DOHH2 (cell line): ENCODE data around the gene ST3GAL3.

Source experiments
- H3F3A ChIP-seq: fragments of 200-600 bp; sonication (generic), shearing (Covaris generic); 2 replicates; pipeline ENCODE4 v1.6.0; 2016; ENCODE audit warnings: antibody characterized with exemption, mild to moderate bottlenecking; ENCODE audit not compliant: control insufficient read depth, insufficient read depth
- H3K27ac ChIP-seq: fragments of 200-600 bp; sonication (generic); 2 replicates; pipeline ENCODE4 v1.5.1; 2014; ENCODE audit warnings: low read depth, mild to moderate bottlenecking, low read length, moderate library complexity
- H3K27me3 ChIP-seq: fragments of 200-600 bp; sonication (generic); 2 replicates; pipeline ENCODE4 v1.6.1; 2014; ENCODE audit warnings: mild to moderate bottlenecking, low read length, mixed read lengths; ENCODE audit not compliant: control insufficient read depth
- H3K36me3 ChIP-seq: fragments of 200-600 bp; sonication (generic); 2 replicates; pipeline ENCODE4 v1.6.1; 2014; ENCODE audit warnings: mild to moderate bottlenecking, low read length, moderate library complexity, mixed read lengths; ENCODE audit not compliant: control insufficient read depth
- H3K4me1 ChIP-seq: fragments of 200-600 bp; sonication (generic); 2 replicates; pipeline ENCODE4 v1.6.1; 2014; ENCODE audit warnings: mild to moderate bottlenecking, low read length, mixed read lengths; ENCODE audit not compliant: control insufficient read depth
- H3K4me2 ChIP-seq: fragments of 200-600 bp; sonication (generic); 2 replicates; pipeline ENCODE4 v1.6.0; 2014; ENCODE audit warnings: mild to moderate bottlenecking, low read length, moderate library complexity
- H3K4me3 ChIP-seq: fragments of 200-600 bp; sonication (generic); 2 replicates; pipeline ENCODE4 v1.5.1; 2014; ENCODE audit warnings: mild to moderate bottlenecking, low read length, mixed read lengths
- H3K79me2 ChIP-seq: fragments of 200-600 bp; sonication (generic); 2 replicates; pipeline ENCODE4 v1.6.1; 2014; ENCODE audit warnings: mild to moderate bottlenecking, low read length, mixed read lengths; ENCODE audit not compliant: control insufficient read depth
- H3K9me2 ChIP-seq: fragments of 200-600 bp; sonication (generic); replicated peaks from 2 replicates; pipeline ENCODE4 v1.6.1; 2014; ENCODE audit warnings: mild to moderate bottlenecking, low read length, mixed read lengths; ENCODE audit not compliant: control insufficient read depth
- H3K9me3 ChIP-seq: fragments of 200-600 bp; sonication (generic); 2 replicates; pipeline ENCODE4 v1.6.1; 2014; ENCODE audit warnings: antibody characterized with exemption, low read length, mixed read lengths; ENCODE audit not compliant: control insufficient read depth, insufficient read depth
- H4K20me1 ChIP-seq: fragments of 200-600 bp; sonication (generic); 2 replicates; pipeline ENCODE4 v1.6.0; 2014; ENCODE audit warnings: low read depth, mild to moderate bottlenecking, antibody characterized with exemption, low read length, moderate library complexity; ENCODE audit not compliant: control insufficient read depth, insufficient read depth
- EZH2phosphoT487 ChIP-seq: fragments of 200-600 bp; sonication (generic); IDR thresholded peaks from 2 replicates; pipeline ENCODE4 v1.6.1; 2017; ENCODE audit warnings: borderline replicate concordance, mild to moderate bottlenecking, antibody characterized with exemption, low read length, moderate library complexity, mixed read lengths
- TF ChIP-seq, protein P1 (sequence below): fragments of 200-600 bp; sonication (generic); IDR thresholded peaks from one replicate; pipeline ENCODE4 v1.5.1; 2014; ENCODE audit warnings: antibody characterized with exemption, mild to moderate bottlenecking, low read depth, low read length; ENCODE audit not compliant: poor library complexity, severe bottlenecking

Gene ST3GAL3

DNA sequence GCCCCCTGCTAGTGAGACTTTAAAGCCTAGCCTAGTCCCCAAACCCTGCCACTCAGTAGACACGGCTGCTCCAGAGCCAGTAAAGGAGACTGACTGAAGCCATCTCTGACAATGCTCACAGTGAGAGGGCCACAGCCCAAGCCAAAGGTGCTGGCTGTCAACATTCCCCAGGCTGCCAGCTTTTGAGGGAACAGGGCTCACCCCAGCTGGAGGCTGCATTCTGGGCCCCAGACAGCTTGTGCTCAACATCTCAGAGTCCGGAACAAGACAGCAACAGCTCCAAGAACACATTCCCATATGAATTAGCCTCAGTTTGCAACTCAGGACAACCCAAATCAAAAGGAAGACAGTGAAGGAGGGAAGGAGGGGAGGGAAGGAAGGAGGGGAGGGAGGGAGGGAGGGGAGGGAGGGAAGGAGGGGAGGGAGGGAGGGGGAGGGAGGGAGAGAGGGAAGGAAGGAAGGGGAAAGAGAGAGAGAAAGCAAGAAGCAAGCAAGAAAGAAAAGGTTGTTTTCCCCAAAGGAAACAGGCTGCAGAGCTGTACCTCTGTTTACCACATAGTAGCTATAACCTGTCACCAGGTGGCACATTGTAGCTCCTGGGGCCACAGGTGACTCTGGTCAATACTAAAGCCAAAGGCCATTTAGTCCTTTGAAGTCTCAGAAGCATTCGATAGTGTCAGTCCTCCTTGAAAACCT lies 231.7 kb downstream of the ST3GAL3 start:
- Histone ChIP-seq H3K4me1 (peaks cover 5% of the 10 kb centered on the region), H3K4me2 (no peak overlapping the region), H4K20me1 (no peaks in the 10 kb centered on the region), H3K27me3 (no peaks in the 10 kb centered on the region), H3K27ac (no peak overlapping the region), H3K36me3 (peaks cover 4% of the 10 kb centered on the region; the same call in 1 of the 2 replicates), H3K9me2 (no peaks in the 10 kb centered on the region), H3F3A (no peaks in the 10 kb centered on the region), H3K9me3 (no peaks in the 10 kb centered on the region), H3K4me3 (no peak overlapping the region), H3K79me2 (no peaks in the 10 kb centered on the region)
- no peak for TF ChIP-seq EZH2phosphoT487
- TF ChIP-seq, protein P1, sequence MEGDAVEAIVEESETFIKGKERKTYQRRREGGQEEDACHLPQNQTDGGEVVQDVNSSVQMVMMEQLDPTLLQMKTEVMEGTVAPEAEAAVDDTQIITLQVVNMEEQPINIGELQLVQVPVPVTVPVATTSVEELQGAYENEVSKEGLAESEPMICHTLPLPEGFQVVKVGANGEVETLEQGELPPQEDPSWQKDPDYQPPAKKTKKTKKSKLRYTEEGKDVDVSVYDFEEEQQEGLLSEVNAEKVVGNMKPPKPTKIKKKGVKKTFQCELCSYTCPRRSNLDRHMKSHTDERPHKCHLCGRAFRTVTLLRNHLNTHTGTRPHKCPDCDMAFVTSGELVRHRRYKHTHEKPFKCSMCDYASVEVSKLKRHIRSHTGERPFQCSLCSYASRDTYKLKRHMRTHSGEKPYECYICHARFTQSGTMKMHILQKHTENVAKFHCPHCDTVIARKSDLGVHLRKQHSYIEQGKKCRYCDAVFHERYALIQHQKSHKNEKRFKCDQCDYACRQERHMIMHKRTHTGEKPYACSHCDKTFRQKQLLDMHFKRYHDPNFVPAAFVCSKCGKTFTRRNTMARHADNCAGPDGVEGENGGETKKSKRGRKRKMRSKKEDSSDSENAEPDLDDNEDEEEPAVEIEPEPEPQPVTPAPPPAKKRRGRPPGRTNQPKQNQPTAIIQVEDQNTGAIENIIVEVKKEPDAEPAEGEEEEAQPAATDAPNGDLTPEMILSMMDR: no peak

DNA sequence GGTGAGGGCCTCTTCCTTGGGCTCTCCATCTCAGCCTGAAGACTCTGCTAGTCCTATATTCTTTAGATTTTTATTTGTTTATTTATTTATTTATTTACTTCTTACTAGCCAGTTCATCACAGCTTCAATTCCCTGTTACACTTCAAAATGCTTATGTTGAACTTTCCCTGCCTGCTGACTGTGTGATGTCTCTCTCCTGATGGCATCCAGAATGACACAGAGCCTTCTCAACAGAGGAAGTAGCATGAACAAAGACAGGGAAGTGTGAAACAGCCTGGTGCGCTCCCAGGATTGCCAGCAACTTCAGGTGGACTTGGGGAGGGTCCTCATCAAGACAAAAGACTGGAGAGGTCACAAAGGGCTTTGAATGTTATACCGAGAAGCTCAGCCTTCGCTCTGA lies 235.1 kb downstream of the ST3GAL3 start:
- TF ChIP-seq, protein P1: no peak
- TF ChIP-seq EZH2phosphoT487: no peak
- Histone ChIP-seq H3K27me3 (no peaks in the 10 kb centered on the region), H3K4me3 (no peak overlapping the region), H3K9me2 (no peaks in the 10 kb centered on the region), H3K4me2 (no peak overlapping the region), H3K9me3 (no peaks in the 10 kb centered on the region), H3K27ac (no peak overlapping the region), H4K20me1 (no peaks in the 10 kb centered on the region), H3K4me1 (peaks cover 13% of the 10 kb centered on the region), H3K79me2 (peaks cover 23% of the 10 kb centered on the region), H3K36me3 (peaks cover 9% of the 10 kb centered on the region), H3F3A (no peaks in the 10 kb centered on the region)

DNA sequence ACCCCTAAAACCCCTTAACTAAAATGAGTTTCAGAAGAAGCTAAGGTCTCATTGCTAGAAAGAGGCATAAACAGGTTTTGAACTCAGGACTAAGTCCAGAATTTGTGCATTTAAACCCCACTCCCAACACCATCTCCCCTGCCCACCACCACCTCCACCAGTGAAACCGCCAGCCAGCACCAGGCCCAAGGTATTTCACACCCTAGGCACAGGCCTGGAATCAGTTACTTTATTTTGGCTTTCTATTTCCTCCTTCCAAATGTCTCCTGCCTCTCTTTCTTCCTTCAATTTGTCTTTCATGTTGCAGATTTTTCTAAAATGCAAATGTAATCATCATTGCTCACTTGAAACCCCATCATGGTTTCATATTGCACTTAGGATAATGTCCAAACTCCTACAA lies 237.5 kb downstream of the ST3GAL3 start:
- no peaks in the 10 kb centered on the region for H3K9me2 ChIP-seq
- no peak for TF ChIP-seq EZH2phosphoT487

DNA sequence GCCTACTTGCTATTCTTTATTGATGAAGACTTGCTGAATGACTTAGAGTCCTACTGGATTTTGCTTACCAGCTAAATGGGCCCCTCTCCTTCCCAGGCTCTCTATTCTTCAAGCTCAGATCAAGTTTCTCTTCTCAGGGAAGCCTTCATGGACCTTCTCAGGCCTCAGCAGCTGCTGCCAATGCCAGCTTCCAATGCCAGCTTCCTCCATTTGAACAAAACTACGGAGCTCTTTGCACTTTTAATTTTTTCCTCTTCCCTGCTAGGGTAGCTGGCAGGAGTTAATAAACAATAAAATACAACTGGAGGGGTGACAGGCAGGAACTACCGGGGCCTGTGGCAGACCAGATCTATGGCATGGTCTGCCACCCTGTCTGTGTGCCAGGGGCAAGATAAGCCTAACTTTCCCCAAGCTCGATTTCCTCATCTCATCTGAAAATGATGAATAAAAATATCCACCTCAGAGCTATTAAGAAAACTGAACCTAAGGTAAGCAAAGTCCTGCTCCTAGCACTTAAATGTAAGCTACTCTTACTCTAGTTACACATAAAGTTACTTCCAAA lies 238.4 kb downstream of the ST3GAL3 start:
- H3K9me2 ChIP-seq: no peaks in the 10 kb centered on the region
- H3K27ac ChIP-seq: no peak overlapping the region
- peaks cover 26% of the 10 kb centered on the region for H3K4me1 ChIP-seq
- H3K9me3 ChIP-seq: no peaks in the 10 kb centered on the region
- no peaks in the 10 kb centered on the region for H4K20me1 ChIP-seq
- peaks cover 41% of the 10 kb centered on the region for H3K79me2 ChIP-seq
- H3K36me3 ChIP-seq: peaks cover 23% of the 10 kb centered on the region
- peak overlapping the region; percentile 93 for H3K4me2 ChIP-seq
- no peaks in the 10 kb centered on the region for H3F3A ChIP-seq
- TF ChIP-seq EZH2phosphoT487: no peak
- TF ChIP-seq, protein P1: no peak
- no peaks in the 10 kb centered on the region for H3K27me3 ChIP-seq
- H3K4me3 ChIP-seq: peak overlapping the region; percentile 94

More for the DNA sequence above, 237.5 kb downstream of the ST3GAL3 start:
- H3K9me3 ChIP-seq: no peaks in the 10 kb centered on the region
- no peaks in the 10 kb centered on the region for H4K20me1 ChIP-seq
- H3K36me3 ChIP-seq: peaks cover 14% of the 10 kb centered on the region
- H3K4me1 ChIP-seq: peaks cover 26% of the 10 kb centered on the region
- H3F3A ChIP-seq: no peaks in the 10 kb centered on the region
- no peaks in the 10 kb centered on the region for H3K27me3 ChIP-seq
- H3K79me2 ChIP-seq: peaks cover 40% of the 10 kb centered on the region
- H3K27ac ChIP-seq: no peak overlapping the region
- H3K4me3 ChIP-seq: peak overlapping the region; percentile 44; the same call in 1 of the 2 replicates
- peak overlapping the region; percentile 93 for H3K4me2 ChIP-seq
